Neural cell (in vitro differentiated cells): Measurements from ENCODE around the gene AP3S2. TPM values are rescaled to one million over a fixed set of nuclear protein-coding genes. Genes with fewer than 3 reads are reported as not detected.

ENCODE experiments used
- H2AFZ ChIP-seq: fragments of 200-600, 300-800 bp; sonication (generic), shearing (Covaris generic); 2 replicates; pipeline ENCODE4 v1.6.0; 2014; ENCODE audit warnings: low read depth, mild to moderate bottlenecking, antibody characterized with exemption, low read length, moderate library complexity
- H3F3A ChIP-seq: fragments of 200-600 bp; shearing (Covaris generic); 2 replicates; pipeline ENCODE4 v1.6.1; 2016; ENCODE audit warnings: mild to moderate bottlenecking, moderate library complexity, mixed read lengths, antibody characterized with exemption, low read length; ENCODE audit not compliant: insufficient read depth, poor library complexity, severe bottlenecking
- H3K27ac ChIP-seq: fragments of 200-600, 300-800 bp; sonication (generic), shearing (Covaris generic); 2 replicates; pipeline ENCODE4 v1.5.1; 2014; ENCODE audit warnings: mild to moderate bottlenecking, low read length, moderate library complexity
- H3K27me3 ChIP-seq: fragments of 300-800, 200-600 bp; sonication (generic), shearing (Covaris generic); 2 replicates; pipeline ENCODE4 v1.6.0; 2014; ENCODE audit warnings: mild to moderate bottlenecking, low read depth, low read length, moderate library complexity; ENCODE audit not compliant: insufficient read depth
- H3K36me3 ChIP-seq: fragments of 300-800, 200-600 bp; sonication (generic), shearing (Covaris generic); 2 replicates; pipeline ENCODE4 v1.5.1; 2014; ENCODE audit warnings: mild to moderate bottlenecking, antibody characterized with exemption, low read length, moderate library complexity; ENCODE audit not compliant: insufficient read depth
- H3K4me2 ChIP-seq: fragments of 300-800, 200-600 bp; sonication (generic), shearing (Covaris generic); 2 replicates; pipeline ENCODE4 v1.6.0; 2014; ENCODE audit warnings: mild to moderate bottlenecking, low read length
- H3K4me3 ChIP-seq: fragments of 300-800, 200-600 bp; sonication (generic), shearing (Covaris generic); 2 replicates; pipeline ENCODE4 v1.5.1; 2014; ENCODE audit warnings: mild to moderate bottlenecking, low read length, moderate library complexity
- H3K79me2 ChIP-seq: fragments of 200-600 bp; shearing (Covaris generic); replicated peaks from 2 replicates; pipeline ENCODE4 v1.6.0; 2014; ENCODE audit warnings: mild to moderate bottlenecking, low read length, moderate library complexity; ENCODE audit not compliant: insufficient read depth
- H3K9ac ChIP-seq: fragments of 300-800, 200-600 bp; sonication (generic), shearing (Covaris generic); 2 replicates; pipeline ENCODE4 v1.6.1; 2016; ENCODE audit warnings: mild to moderate bottlenecking, low read length, mixed read lengths
- H3K9me2 ChIP-seq: fragments of 200-600 bp; shearing (Covaris generic); 2 replicates; pipeline ENCODE4 v1.6.1; 2016; ENCODE audit warnings: mild to moderate bottlenecking, low read length, mixed read lengths; ENCODE audit not compliant: insufficient read depth
- H3K9me3 ChIP-seq: fragments of 200-600, 300-800 bp; sonication (generic), shearing (Covaris generic); 2 replicates; pipeline ENCODE4 v1.6.1; 2016; ENCODE audit warnings: mild to moderate bottlenecking, mixed run types, low read length, moderate library complexity, mixed read lengths
- H4K20me1 ChIP-seq: fragments of 200-600 bp; shearing (Covaris generic); 2 replicates; pipeline ENCODE4 v1.6.1; 2016; ENCODE audit warnings: mild to moderate bottlenecking, mixed run types; ENCODE audit not compliant: insufficient read depth
- EP300 ChIP-seq: fragments of 450-650 bp; conservative IDR thresholded peaks from 2 replicates; pipeline ENCODE4 v1.6.1; 2014; ENCODE audit warnings: antibody characterized with exemption, mild to moderate bottlenecking, moderate library complexity; ENCODE audit not compliant: poor library complexity, severe bottlenecking
- EZH2 ChIP-seq: fragments of 200-600, 300-800 bp; shearing (Covaris generic), sonication (generic); IDR thresholded peaks from 2 replicates; pipeline ENCODE4 v1.6.1; 2014; ENCODE audit warnings: antibody characterized with exemption, low read length, borderline replicate concordance, mild to moderate bottlenecking; ENCODE audit not compliant: insufficient read depth, poor library complexity, severe bottlenecking
- MXI1 ChIP-seq: fragments of 450-650 bp; conservative IDR thresholded peaks from 2 replicates; pipeline ENCODE4 v1.6.1; 2014; ENCODE audit warnings: antibody characterized with exemption, mild to moderate bottlenecking; ENCODE audit not compliant: poor library complexity, severe bottlenecking
- POLR2AphosphoS5 ChIP-seq: IDR thresholded peaks from 2 replicates; pipeline ENCODE4 v1.6.1; 2012
- RAD21 ChIP-seq: fragments of 450-650 bp; conservative IDR thresholded peaks from 2 replicates; pipeline ENCODE4 v1.6.1; 2014; ENCODE audit warnings: antibody characterized with exemption, mild to moderate bottlenecking, moderate library complexity
- TAF1 ChIP-seq: IDR thresholded peaks from 2 replicates; pipeline ENCODE4 v1.6.1; 2012; ENCODE audit warnings: low read depth
- polyA plus RNA-seq: library from polyadenylated mRNA; depleted of rRNA; stranded (reverse); fragments of >200 nt; gene quantifications from 2 replicates; pipeline ENCODE4 v1.2.3, GENCODE V29; 2014
- TF ChIP-seq, protein P1 (sequence below): fragments of 450-650 bp; IDR thresholded peaks from 2 replicates; pipeline ENCODE4 v1.5.1; 2014; ENCODE audit warnings: antibody characterized with exemption, mild to moderate bottlenecking, moderate library complexity; ENCODE audit not compliant: poor library complexity, severe bottlenecking
- TF ChIP-seq, protein P2 (sequence below): IDR thresholded peaks from 2 replicates; pipeline ENCODE4 v1.6.1; 2012; ENCODE audit warnings: borderline replicate concordance

AP3S2 gene
- polyA plus RNA-seq, 1 donor from 2014 or later: 47.6 TPM

DNA sequence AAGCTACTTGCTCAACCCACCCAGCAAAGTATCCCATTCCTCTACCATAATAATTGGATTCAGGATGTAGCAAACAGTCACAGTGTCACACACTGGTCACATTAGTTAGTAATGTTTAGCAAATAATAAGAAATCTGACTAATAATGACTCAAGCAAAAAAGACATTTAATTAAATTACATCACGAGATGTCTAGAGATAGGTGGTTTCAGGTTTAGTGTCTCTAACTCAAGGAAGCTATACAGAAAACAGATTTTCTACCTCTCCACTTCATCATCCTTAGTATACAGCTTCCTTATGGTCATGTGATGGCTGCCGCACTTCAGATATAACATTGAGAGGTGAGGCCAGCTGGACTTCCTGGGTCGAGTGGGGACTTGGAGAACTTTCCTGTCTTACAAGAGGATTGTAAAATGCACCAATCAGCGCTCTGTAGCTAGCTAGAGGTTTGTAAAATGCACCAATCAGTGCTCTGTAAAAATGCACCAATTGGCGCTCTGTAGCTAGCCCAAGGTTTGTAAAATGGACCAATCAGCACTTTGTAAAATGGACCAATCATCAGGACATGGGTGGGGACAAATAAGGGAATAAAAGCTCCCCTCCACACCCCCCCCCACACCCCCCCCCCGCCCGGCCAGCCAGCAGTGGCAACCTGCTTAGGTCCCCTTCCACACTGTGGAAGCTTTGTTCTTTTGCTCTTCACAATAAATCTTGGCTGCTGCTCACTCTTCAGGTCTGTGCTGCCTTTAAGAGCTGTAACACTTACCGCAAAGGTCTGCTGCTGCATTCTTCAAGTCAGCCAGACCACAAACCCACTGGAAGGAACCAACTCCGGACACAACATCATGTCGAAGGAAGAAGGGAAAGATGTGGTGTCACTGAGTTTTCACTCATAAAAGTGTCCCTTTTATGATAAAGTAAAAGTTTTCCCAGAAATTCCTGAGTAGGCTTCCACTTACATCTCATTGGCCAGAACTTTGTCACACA, 43.9 kb upstream of the AP3S2 start:
- no peaks in the 10 kb centered on the region for H3K9me2 ChIP-seq
- H4K20me1 ChIP-seq: no peaks in the 10 kb centered on the region
- H3K4me3 ChIP-seq: no peak overlapping the region
- H3K79me2 ChIP-seq: no peaks in the 10 kb centered on the region
- H3K27ac ChIP-seq: no peak overlapping the region
- no peaks in the 10 kb centered on the region for H3F3A ChIP-seq
- H3K9me3 ChIP-seq: no peaks in the 10 kb centered on the region
- no peak overlapping the region for H2AFZ ChIP-seq
- no peaks in the 10 kb centered on the region for H3K27me3 ChIP-seq
- no peak overlapping the region for H3K9ac ChIP-seq
- no peak overlapping the region for H3K4me2 ChIP-seq
- no peak for TF ChIP-seq RAD21
- no peaks in the 10 kb centered on the region for H3K36me3 ChIP-seq

DNA sequence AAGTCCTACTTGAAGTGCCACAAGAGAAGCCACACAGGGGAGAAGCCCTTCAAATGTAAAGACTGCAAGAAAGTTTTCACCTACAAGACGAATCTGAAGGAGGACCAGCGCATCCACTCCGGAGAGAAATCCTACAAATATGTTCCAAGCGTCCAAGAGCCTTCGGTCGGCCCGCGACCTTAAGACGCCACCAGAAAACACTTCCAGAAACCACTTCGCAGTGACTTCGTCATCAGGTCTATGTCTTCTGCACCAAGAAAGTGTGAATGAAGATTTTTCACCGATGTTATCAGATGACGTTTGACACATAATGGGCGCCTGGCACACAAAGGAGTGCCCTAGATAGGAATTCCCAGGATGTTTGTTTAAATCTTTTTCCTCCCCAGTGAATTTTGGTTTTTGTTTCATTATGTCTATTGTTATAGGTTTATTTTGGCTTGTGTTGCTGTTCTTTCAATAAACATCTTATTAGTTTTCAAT, 43.0 kb upstream of the AP3S2 start:
- H3K4me2 ChIP-seq: no peak overlapping the region
- no peak overlapping the region for H2AFZ ChIP-seq
- no peaks in the 10 kb centered on the region for H3K9me3 ChIP-seq
- no peaks in the 10 kb centered on the region for H3K79me2 ChIP-seq
- no peaks in the 10 kb centered on the region for H4K20me1 ChIP-seq
- no peaks in the 10 kb centered on the region for H3K9me2 ChIP-seq
- TF ChIP-seq, protein P1, sequence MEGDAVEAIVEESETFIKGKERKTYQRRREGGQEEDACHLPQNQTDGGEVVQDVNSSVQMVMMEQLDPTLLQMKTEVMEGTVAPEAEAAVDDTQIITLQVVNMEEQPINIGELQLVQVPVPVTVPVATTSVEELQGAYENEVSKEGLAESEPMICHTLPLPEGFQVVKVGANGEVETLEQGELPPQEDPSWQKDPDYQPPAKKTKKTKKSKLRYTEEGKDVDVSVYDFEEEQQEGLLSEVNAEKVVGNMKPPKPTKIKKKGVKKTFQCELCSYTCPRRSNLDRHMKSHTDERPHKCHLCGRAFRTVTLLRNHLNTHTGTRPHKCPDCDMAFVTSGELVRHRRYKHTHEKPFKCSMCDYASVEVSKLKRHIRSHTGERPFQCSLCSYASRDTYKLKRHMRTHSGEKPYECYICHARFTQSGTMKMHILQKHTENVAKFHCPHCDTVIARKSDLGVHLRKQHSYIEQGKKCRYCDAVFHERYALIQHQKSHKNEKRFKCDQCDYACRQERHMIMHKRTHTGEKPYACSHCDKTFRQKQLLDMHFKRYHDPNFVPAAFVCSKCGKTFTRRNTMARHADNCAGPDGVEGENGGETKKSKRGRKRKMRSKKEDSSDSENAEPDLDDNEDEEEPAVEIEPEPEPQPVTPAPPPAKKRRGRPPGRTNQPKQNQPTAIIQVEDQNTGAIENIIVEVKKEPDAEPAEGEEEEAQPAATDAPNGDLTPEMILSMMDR: no peak
- no peak for TF ChIP-seq TAF1
- no peak for TF ChIP-seq RAD21
- TF ChIP-seq EZH2: no peak
- no peak for TF ChIP-seq POLR2AphosphoS5
- no peak for TF ChIP-seq MXI1
- TF ChIP-seq EP300: no peak
- TF ChIP-seq, protein P2, sequence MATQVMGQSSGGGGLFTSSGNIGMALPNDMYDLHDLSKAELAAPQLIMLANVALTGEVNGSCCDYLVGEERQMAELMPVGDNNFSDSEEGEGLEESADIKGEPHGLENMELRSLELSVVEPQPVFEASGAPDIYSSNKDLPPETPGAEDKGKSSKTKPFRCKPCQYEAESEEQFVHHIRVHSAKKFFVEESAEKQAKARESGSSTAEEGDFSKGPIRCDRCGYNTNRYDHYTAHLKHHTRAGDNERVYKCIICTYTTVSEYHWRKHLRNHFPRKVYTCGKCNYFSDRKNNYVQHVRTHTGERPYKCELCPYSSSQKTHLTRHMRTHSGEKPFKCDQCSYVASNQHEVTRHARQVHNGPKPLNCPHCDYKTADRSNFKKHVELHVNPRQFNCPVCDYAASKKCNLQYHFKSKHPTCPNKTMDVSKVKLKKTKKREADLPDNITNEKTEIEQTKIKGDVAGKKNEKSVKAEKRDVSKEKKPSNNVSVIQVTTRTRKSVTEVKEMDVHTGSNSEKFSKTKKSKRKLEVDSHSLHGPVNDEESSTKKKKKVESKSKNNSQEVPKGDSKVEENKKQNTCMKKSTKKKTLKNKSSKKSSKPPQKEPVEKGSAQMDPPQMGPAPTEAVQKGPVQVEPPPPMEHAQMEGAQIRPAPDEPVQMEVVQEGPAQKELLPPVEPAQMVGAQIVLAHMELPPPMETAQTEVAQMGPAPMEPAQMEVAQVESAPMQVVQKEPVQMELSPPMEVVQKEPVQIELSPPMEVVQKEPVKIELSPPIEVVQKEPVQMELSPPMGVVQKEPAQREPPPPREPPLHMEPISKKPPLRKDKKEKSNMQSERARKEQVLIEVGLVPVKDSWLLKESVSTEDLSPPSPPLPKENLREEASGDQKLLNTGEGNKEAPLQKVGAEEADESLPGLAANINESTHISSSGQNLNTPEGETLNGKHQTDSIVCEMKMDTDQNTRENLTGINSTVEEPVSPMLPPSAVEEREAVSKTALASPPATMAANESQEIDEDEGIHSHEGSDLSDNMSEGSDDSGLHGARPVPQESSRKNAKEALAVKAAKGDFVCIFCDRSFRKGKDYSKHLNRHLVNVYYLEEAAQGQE: no peak
- no peaks in the 10 kb centered on the region for H3K27me3 ChIP-seq
- no peaks in the 10 kb centered on the region for H3F3A ChIP-seq
- no peak overlapping the region for H3K27ac ChIP-seq
- H3K4me3 ChIP-seq: no peak overlapping the region
- H3K9ac ChIP-seq: no peak overlapping the region
- H3K36me3 ChIP-seq: no peaks in the 10 kb centered on the region
